ENCODE measurements around the gene OR5H1. TPM values are rescaled to one million over a fixed set of nuclear protein-coding genes. Genes with fewer than 3 reads are reported as not detected.
"Not testable (repeated sequence)": the region's sequence is repeated elsewhere in the genome, so short reads cannot be mapped to it uniquely, and the experiment has no call there.

The OR5H1 gene
- not detected for total RNA-seq
- long read RNA-seq, result 0 reads

- no peak for DNase-seq (ENCODE audit: low spot score)
- intact Hi-C loops (cut with DNase I), result no loop called here
Measured at GRCh38 chr3:98130421-98130820, at the start of gene OR5H1. Gene OR5H1, plus strand, starts transcription at chr3:98130721. Its CDS starts 1,977 bp downstream, at chr3:98132698.

GRCh38 chr3:98086873-98087272 is 43.6 kb upstream of the OR5H1 start, which contains the start of gene OR5AC2:
Gene OR5AC2, plus strand, starts transcription at chr3:98087173. Its CDS starts 0 bp downstream, at chr3:98087173.
- DNase-seq (ENCODE audit: low spot score), result no peak
- intact Hi-C loops (cut with DNase I), result no loop called here

- DNase-seq (ENCODE audit: low spot score), result no peak
- intact Hi-C loops (cut with DNase I), result no loop called here
Measured at GRCh38 chr3:98095882-98096281, 34.6 kb upstream of the OR5H1 start.

- no peak for DNase-seq (ENCODE audit: low spot score)
- intact Hi-C loops (cut with DNase I), result no loop called here
Measured at GRCh38 chr3:98099848-98100247, 30.7 kb upstream of the OR5H1 start.

- intact Hi-C loops (cut with DNase I), result no loop called here
- DNase-seq (ENCODE audit: low spot score), result no peak
Measured at GRCh38 chr3:98108162-98108561, 22.4 kb upstream of the OR5H1 start.

- intact Hi-C loops (cut with DNase I), result no loop called here
- no peak for DNase-seq (ENCODE audit: low spot score)
Measured at GRCh38 chr3:98109807-98110549, 20.5 kb upstream of the OR5H1 start.

- DNase-seq (ENCODE audit: low spot score), result no peak
- intact Hi-C loops (cut with DNase I), result no loop called here
Measured at GRCh38 chr3:98110550-98110908, 20.0 kb upstream of the OR5H1 start.

- no peak for DNase-seq (ENCODE audit: low spot score)
- intact Hi-C loops (cut with DNase I), result no loop called here
Measured at GRCh38 chr3:98114264-98114663, 16.3 kb upstream of the OR5H1 start.

GRCh38 chr3:98115717-98116116 is 14.8 kb upstream of the OR5H1 start:
- intact Hi-C loops (cut with DNase I), result no loop called here
- DNase-seq (ENCODE audit: low spot score), result no peak

- intact Hi-C loops (cut with DNase I), result no loop called here
- DNase-seq (ENCODE audit: low spot score), result no peak
Measured at GRCh38 chr3:98136631-98137030, 6.1 kb downstream of the OR5H1 start.

- DNase-seq (ENCODE audit: low spot score); intact Hi-C loops (cut with DNase I): not testable (repeated sequence)
Measured at GRCh38 chr3:98137826-98138557, 7.5 kb downstream of the OR5H1 start.

GRCh38 chr3:98140531-98140930 is 10.0 kb downstream of the OR5H1 start:
- DNase-seq (ENCODE audit: low spot score), result no peak
- intact Hi-C loops (cut with DNase I), result no loop called here

- no peak for DNase-seq (ENCODE audit: low spot score)
- intact Hi-C loops (cut with DNase I), result no loop called here
Measured at GRCh38 chr3:98147179-98147578, 16.7 kb downstream of the OR5H1 start, which contains the start of gene OR5H14. Gene OR5H14, plus strand, starts transcription at chr3:98147479. Its CDS starts 1,907 bp downstream, at chr3:98149386.

- intact Hi-C loops (cut with DNase I), result no loop called here
- DNase-seq (ENCODE audit: low spot score), result no peak
Measured at GRCh38 chr3:98148751-98149150, 18.2 kb downstream of the OR5H1 start.

- intact Hi-C loops (cut with DNase I); DNase-seq (ENCODE audit: low spot score): not testable (repeated sequence)
Measured at GRCh38 chr3:98149456-98149855, 18.9 kb downstream of the OR5H1 start.

GRCh38 chr3:98151241-98151640 is 20.7 kb downstream of the OR5H1 start:
- no peak for DNase-seq (ENCODE audit: low spot score)
- intact Hi-C loops (cut with DNase I), result no loop called here

GRCh38 chr3:98166396-98166795 is 35.9 kb downstream of the OR5H1 start, which contains the start of gene OR5H15:
Gene OR5H15, plus strand, starts transcription at chr3:98166696. Its CDS starts 2,004 bp downstream, at chr3:98168700.
- intact Hi-C loops (cut with DNase I), result no loop called here
- no peak for DNase-seq (ENCODE audit: low spot score)

GRCh38 chr3:98171071-98171470 is 40.5 kb downstream of the OR5H1 start:
- no peak for DNase-seq (ENCODE audit: low spot score)
- intact Hi-C loops (cut with DNase I), result no loop called here

- DNase-seq (ENCODE audit: low spot score), result no peak
- intact Hi-C loops (cut with DNase I), result no loop called here
Measured at GRCh38 chr3:98172621-98173020, 42.1 kb downstream of the OR5H1 start.

- no peak for DNase-seq (ENCODE audit: low spot score)
- intact Hi-C loops (cut with DNase I), result no loop called here
Measured at GRCh38 chr3:98180319-98180890, 49.9 kb downstream of the OR5H1 start.
